Naive B cell (primary cell): Measurements from ENCODE around the gene MRPL36. TPM values are rescaled to one million over a fixed set of nuclear protein-coding genes. Genes with fewer than 3 reads are reported as not detected.
A peak's percentile ranks its signal among the peaks of the same experiment; 100 is the strongest.
"Not testable (repeated sequence)": the region's sequence is repeated elsewhere in the genome, so short reads cannot be mapped to it uniquely, and the experiment has no call there.

Experiments
- ATAC-seq, 2 donors: fragments of 150-1000 bp; cut with Tn5 transposase; 2 replicates each; pipeline ENCODE4 v1.10.0; 2021; ENCODE audit warnings: low read depth in 2 of 2, mild to moderate bottlenecking in 2 of 2, moderate library complexity in 2 of 2
- DNase-seq: peaks from one replicate; pipeline ENCODE4 v3.0.0; 2022
- H3K27ac Mint-ChIP-seq, 6 donors: one replicate each; pipeline ENCODE4 v1.8.0; 2020 to 2022; ENCODE audit warnings: mild to moderate bottlenecking in 6 of 6, mixed read lengths in 6 of 6, moderate library complexity in 5 of 6, inconsistent platforms in 2 of 6
- H3K27me3 Mint-ChIP-seq, 3 donors: one replicate each; pipeline ENCODE4 v1.8.0; 2021 to 2022; ENCODE audit warnings: mixed read lengths in 3 of 3, mild to moderate bottlenecking in 1 of 3
- H3K36me3 Mint-ChIP-seq, 2 donors: one replicate each; pipeline ENCODE4 v1.8.0; 2020 to 2022; ENCODE audit warnings: mixed read lengths in 2 of 2, inconsistent platforms in 1 of 2, mild to moderate bottlenecking in 1 of 2
- H3K4me1 Mint-ChIP-seq, 3 donors: one replicate each; pipeline ENCODE4 v1.8.0; 2020 to 2022; ENCODE audit warnings: mixed read lengths in 3 of 3, inconsistent platforms in 1 of 3, mild to moderate bottlenecking in 1 of 3, moderate library complexity in 1 of 3
- H3K4me3 Mint-ChIP-seq, 8 donors: one replicate each; pipeline ENCODE4 v1.8.0; 2020 to 2022; ENCODE audit warnings: mild to moderate bottlenecking in 8 of 8, mixed read lengths in 8 of 8, moderate library complexity in 8 of 8, inconsistent platforms in 2 of 8
- H3K9me3 Mint-ChIP-seq, 7 donors: one replicate each; pipeline ENCODE4 v1.8.0; 2020 to 2022; ENCODE audit warnings: mixed read lengths in 7 of 7, mild to moderate bottlenecking in 5 of 7, inconsistent platforms in 2 of 7, moderate library complexity in 1 of 7
- polyA plus RNA-seq, 6 donors: library from polyadenylated mRNA; unstranded; fragments of 300-500 nt; fragmentation: Illumina TruSeq; gene quantifications; one replicate each; pipeline ENCODE4 v1.2.3, GENCODE V29; 2021; ENCODE audit warnings: low read depth in 6 of 6

MRPL36 gene
- polyA plus RNA-seq, 6 donors from 2014 or later = 52.1 to 105 (median 63.1) TPM

DNA sequence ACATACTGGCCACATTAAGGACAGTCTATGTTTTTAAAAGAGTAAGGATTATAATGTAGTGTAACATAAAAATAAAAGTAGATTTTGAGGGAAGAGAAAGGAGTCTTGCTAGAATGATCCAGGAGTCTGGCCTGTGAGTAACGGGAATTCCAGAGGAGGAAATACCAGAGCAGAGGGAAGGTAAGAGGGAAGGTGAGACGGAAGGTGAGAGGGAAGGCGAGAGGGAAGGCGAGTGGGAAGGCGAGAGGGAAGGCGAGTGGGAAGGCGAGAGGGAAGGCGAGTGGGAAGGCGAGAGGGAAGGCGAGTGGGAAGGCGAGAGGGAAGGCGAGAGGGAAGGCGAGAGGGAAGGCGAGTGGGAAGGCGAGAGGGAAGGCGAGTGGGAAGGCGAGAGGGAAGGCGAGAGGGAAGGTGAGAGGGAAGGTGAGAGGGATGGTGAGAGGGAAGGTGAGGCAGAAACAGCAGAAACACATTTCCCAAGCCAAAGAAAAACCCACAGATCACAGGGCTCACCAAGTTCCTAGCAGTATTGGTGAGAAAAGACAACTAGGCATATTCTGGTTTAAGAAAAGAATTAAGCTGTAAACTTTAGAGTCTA is 17.0 kb upstream of the MRPL36 start:
- Mint-ChIP-seq H3K36me3 (peaks cover 42 to 73% of the 10 kb centered on the region in 2 donors), H3K4me1 (peaks cover 0 to 17% (median 12%) of the 10 kb centered on the region in 3 donors), H3K27ac (peak overlapping the region in 3 of 6 donors; percentile 54 to 89 (median 80))
- not testable (repeated sequence) for H3K27me3 Mint-ChIP-seq, H3K9me3 Mint-ChIP-seq, H3K4me3 Mint-ChIP-seq, ATAC-seq, DNase-seq

DNA sequence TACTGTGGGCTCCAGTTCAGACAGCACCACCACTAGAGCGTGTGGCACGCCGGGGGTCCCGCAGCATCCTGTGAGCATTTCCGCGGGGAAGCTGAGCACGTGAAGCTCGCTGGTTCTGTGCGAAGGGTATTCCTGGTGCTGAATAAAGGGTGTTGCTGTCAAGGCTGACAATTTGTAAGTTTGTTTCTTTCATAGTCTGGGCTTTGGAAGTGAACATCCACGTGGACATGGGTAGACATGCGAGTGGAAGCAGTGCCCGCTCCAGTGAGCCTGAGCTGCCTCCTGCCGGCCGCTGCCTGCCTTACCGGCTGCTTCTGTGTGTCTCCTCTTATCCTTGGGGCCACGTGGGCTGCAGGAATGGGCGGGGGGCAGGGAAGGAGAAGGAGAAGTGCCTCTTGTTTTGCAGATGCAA is 16.2 kb upstream of the MRPL36 start:
- no peaks in the 10 kb centered on the region for H3K27me3 Mint-ChIP-seq
- H3K9me3 Mint-ChIP-seq = no peaks in the 10 kb centered on the region
- DNase-seq (no peak), ATAC-seq (no peak)
- H3K36me3 Mint-ChIP-seq = peaks cover 40 to 70% of the 10 kb centered on the region in 2 donors
- no peak overlapping the region for H3K4me3 Mint-ChIP-seq
- H3K4me1 Mint-ChIP-seq = peaks cover 0 to 19% (median 12%) of the 10 kb centered on the region in 3 donors
- peak overlapping the region in 2 of 6 donors; percentile 54 to 80 for H3K27ac Mint-ChIP-seq

DNA sequence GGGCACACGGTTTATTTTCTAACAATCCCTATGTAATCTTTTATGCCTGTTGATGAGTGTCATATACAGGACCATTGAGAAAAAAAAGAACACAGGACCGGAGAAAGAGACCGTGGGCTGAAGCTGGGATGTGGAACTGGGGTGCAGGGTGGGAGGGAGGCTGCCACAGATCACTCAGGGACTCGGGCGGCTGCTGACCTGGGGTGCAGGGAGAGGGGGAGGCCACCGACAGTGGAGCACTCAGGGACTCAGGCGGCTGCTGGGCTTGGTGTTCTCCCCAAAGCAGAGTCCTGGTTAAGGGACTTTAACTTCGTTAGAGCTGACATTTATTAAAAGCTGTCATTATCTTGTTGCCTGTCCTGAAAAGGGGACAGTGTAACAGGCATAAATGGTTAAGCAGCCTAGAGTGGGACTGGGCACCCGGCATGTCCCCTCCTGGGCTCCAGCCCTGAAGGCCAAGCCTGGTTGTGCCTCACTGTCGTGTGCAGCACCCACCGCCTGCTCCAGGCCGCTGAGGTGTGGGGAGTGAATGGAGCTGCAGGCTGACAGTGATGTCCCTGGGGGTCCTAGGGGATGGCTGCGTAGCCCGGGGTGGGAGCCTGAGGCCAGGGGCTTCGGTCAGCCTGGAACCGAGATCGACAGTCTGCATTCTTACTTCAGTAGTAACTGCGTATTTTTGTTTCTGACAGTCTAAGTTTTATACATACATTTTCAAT is 15.6 kb upstream of the MRPL36 start:
- Mint-ChIP-seq H3K4me1 (peaks cover 0 to 19% (median 12%) of the 10 kb centered on the region in 3 donors), H3K27ac (peak overlapping the region in 2 of 6 donors; percentile 77 to 80), H3K27me3 (no peaks in the 10 kb centered on the region), H3K4me3 (no peak overlapping the region), H3K36me3 (peaks cover 41 to 67% of the 10 kb centered on the region in 2 donors), H3K9me3 (no peaks in the 10 kb centered on the region)
- DNase-seq (no peak), ATAC-seq (no peak)

DNA sequence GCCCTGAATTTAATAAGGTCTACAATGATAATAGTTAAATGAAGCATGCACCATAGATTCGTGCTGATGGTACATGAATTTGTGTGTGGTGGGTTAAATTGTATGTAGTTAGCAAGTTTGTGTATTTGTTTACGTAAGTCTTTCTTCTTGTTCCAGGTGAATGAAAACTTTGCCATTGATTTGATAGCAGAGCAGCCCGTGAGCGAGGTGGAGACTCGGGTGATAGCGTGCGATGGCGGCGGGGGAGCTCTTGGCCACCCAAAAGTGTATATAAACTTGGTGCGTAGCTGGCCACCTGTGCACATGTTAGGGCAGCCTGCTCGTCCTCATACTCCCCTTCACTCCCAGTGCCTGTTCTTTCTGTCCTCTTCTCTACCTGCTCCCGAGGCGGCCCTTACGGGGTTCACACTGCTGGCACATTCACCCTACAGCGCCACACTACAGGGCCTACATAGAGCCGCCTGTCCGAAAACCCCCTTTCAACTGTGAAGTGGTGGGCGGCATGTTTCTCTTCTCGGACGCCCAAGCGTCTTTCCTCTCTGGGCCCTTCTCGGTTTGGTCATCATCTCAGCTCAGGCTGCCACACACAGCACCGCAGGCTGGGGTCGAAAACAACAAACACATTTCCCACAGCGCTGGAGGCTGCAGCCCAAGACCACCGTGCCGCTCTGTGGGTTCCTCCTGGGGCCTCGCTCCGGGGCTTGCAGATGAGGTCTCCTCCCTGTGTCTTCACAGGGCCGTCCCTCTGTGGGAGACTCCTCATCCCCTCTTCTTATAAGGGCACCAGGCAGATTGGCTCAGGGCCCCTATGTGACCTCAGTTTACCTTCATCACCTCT is 14.8 kb upstream of the MRPL36 start:
- Mint-ChIP-seq H3K9me3 (no peaks in the 10 kb centered on the region), H3K4me1 (peaks cover 0 to 14% (median 10%) of the 10 kb centered on the region in 3 donors), H3K4me3 (no peak overlapping the region), H3K27me3 (no peaks in the 10 kb centered on the region), H3K27ac (no peak overlapping the region), H3K36me3 (peaks cover 38 to 65% of the 10 kb centered on the region in 2 donors)
- DNase-seq (no peak), ATAC-seq (no peak)

DNA sequence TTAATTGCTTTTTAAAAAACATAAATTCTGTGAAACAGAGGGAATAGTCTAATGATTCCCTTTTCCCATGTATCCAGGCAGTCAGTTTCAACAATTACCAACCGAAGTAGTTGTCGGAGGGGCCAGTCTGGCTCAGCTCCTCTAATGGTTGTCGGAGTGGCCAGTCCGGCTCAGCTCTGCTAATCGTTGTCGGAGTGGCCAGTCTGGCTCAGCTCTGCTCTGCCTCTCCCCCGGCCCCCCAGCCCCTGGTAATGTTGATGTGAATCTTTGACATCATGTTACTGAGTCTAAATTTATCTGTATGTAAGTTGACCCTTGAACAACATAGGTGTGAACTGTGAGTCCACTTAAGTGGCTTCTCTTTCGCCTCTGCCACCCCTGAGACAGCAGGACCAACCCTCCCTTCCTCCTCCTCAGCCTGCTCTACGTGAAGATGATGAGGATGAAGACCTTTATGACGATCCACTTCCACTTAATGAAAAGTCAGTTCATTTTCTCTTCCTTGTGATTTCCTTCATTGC is 11.0 kb upstream of the MRPL36 start:
- DNase-seq (no peak), ATAC-seq (no peak)
- H3K27me3 Mint-ChIP-seq = no peaks in the 10 kb centered on the region
- no peak overlapping the region for H3K4me3 Mint-ChIP-seq
- H3K9me3 Mint-ChIP-seq = no peaks in the 10 kb centered on the region
- H3K27ac Mint-ChIP-seq = no peak overlapping the region
- H3K36me3 Mint-ChIP-seq = peaks cover 31 to 46% of the 10 kb centered on the region in 2 donors
- peaks cover 8 to 17% (median 14%) of the 10 kb centered on the region in 3 donors for H3K4me1 Mint-ChIP-seq

DNA sequence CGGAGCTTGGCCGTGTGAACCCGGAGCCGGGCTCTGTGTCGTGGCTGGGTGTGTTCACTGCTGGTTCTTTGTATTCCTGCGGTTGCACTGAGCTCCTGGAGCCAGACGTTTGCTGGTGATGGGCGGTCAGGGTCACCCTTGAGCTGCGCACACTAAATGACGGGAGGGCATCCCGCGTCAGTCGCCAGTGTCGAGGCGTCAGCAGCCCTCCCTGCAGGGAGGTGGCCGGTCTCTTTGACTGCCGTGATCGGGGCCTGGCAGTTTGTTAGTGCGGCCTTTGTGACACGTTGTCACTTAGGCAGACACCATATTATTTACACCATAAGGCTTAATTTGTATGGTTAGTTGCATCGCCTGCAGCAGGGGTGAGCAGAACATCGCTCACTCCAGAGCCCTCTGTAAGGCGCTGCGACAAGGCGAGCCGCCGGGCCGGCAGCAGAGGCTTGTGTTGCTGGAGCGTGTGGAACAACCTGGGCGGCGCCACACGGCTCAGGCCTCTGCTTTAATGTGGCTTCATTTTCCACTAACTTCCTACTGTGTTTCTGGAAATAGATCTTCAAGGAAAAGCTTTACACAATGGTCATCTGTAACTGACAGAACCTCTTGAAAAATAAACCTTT is 9.9 kb upstream of the MRPL36 start:
- Mint-ChIP-seq H3K9me3 (no peaks in the 10 kb centered on the region), H3K27ac (no peak overlapping the region), H3K27me3 (no peaks in the 10 kb centered on the region), H3K4me3 (no peak overlapping the region), H3K36me3 (peaks cover 23 to 35% of the 10 kb centered on the region in 2 donors), H3K4me1 (peaks cover 14 to 19% (median 14%) of the 10 kb centered on the region in 3 donors)
- no peak for ATAC-seq
- DNase-seq = no peak

DNA sequence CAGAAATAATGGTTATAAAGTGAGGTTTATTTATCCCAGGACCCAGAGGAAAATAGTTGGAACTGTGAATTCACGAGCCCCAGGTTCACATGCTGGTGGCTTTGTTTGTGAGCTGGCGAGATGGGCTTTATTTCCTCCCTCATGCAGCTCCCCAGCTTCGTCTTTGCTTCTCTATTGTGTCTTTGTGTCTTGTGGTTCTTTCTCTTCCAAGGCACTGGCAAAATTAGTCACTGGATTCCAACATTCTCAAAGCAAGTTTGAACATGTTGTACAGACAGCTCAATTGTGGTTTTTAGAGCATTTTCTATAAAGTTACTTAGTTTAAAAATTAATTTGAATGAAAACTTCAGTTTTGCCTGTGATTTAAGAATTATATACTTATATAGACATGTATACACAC is 8.8 kb upstream of the MRPL36 start:
- no peaks in the 10 kb centered on the region for H3K27me3 Mint-ChIP-seq
- peaks cover 21 to 30% (median 24%) of the 10 kb centered on the region in 3 donors for H3K4me1 Mint-ChIP-seq
- no peak for ATAC-seq
- H3K9me3 Mint-ChIP-seq = no peaks in the 10 kb centered on the region
- DNase-seq = no peak
- no peak overlapping the region for H3K4me3 Mint-ChIP-seq
- H3K36me3 Mint-ChIP-seq = peaks cover 19 to 34% of the 10 kb centered on the region in 2 donors
- H3K27ac Mint-ChIP-seq = no peak overlapping the region

DNA sequence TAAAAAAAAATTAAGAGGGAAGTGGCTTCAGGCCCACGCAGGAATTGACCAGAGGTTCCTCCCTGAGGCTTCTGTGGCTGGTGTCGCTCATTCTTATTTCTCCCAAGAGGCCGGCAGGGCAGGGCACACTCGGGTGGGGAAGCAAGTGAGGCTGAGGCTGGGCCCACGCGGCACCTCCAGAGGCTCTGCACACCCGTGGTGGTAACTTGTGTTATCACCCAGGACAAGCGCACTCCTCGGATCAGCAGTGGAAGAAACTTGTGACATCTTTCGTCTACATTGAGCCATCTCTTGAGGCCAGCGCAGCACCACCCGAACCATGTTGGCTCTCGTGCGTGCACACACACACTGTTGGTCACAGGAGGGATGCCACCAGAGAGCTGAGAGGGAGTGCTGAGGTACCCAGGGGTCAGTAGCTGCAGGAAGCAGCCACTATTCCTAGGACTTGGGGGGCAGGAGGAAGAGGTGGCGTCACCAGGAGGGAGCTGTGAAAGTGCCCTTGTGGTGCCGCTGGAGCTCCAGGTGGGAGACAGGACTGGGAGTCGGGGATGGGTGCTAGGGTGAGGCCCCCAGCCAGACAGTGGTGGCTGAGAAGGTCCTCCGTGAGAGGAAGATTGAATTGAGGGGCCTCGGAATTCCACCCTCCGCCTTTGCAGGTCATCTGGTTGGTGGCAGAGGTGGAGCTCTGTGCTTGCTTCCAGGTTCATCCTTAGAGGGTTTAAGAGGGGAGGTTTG is 8.0 kb upstream of the MRPL36 start:
- Mint-ChIP-seq H3K27me3 (no peaks in the 10 kb centered on the region), H3K36me3 (peaks cover 19 to 34% of the 10 kb centered on the region in 2 donors), H3K4me3 (no peak overlapping the region), H3K27ac (peak overlapping the region in 1 of 6 donors; percentile 85), H3K9me3 (no peaks in the 10 kb centered on the region), H3K4me1 (peaks cover 24 to 38% (median 28%) of the 10 kb centered on the region in 3 donors)
- DNase-seq (no peak), ATAC-seq (no peak)

DNA sequence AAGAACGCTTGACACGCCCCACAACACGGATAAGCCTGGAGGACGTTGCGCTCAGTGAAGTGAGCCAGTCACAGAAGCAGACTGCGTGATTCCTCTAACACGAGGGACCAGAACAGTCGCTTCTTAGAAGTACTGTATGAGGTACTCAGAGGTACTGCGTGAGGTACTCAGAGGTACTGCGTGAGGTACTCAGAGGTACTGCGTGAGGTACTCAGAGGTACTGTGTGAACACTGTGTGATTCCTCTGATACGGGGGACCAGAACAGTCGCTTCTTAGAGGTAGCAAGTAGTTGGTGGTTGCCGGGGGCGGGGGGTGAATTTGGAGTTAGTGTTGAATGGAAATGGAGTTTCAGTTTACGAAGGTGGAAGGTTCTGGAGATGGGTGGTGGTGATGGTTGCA is 7.3 kb upstream of the MRPL36 start:
- DNase-seq (no peak), ATAC-seq (no peak)
- H3K27me3 Mint-ChIP-seq = no peaks in the 10 kb centered on the region
- peak overlapping the region in 2 of 6 donors; percentile 24 to 85 for H3K27ac Mint-ChIP-seq
- no peaks in the 10 kb centered on the region for H3K9me3 Mint-ChIP-seq
- H3K4me1 Mint-ChIP-seq = peaks cover 27 to 39% (median 30%) of the 10 kb centered on the region in 3 donors
- H3K36me3 Mint-ChIP-seq = peaks cover 19 to 34% of the 10 kb centered on the region in 2 donors
- peak overlapping the region in 1 of 8 donors; percentile 36 for H3K4me3 Mint-ChIP-seq

DNA sequence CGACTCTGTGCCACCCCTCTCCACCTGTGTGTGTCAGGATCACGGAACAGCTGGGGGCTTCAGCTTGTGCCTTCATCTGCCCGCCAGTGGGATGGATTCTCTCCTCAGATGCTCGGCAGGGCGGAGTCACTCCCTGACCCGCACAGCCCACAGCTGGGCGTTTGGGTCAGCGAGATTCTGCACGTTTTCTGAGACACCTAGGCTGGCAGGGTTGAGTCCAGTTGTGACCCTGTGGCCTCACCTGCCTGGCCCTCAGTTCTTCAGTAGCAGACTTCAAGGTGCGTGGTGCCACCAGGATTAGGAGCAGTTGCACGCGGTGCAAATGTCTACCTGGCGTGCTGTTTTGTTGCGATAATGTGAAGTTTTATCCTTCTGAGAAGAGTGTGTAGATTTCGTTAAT is 6.6 kb upstream of the MRPL36 start:
- no peak overlapping the region for H3K27ac Mint-ChIP-seq
- H3K27me3 Mint-ChIP-seq = no peaks in the 10 kb centered on the region
- no peak for DNase-seq
- ATAC-seq = no peak
- no peaks in the 10 kb centered on the region for H3K9me3 Mint-ChIP-seq
- peaks cover 28 to 35% (median 34%) of the 10 kb centered on the region in 3 donors for H3K4me1 Mint-ChIP-seq
- H3K4me3 Mint-ChIP-seq = peak overlapping the region in 1 of 8 donors; percentile 36
- peaks cover 14 to 26% of the 10 kb centered on the region in 2 donors for H3K36me3 Mint-ChIP-seq

DNA sequence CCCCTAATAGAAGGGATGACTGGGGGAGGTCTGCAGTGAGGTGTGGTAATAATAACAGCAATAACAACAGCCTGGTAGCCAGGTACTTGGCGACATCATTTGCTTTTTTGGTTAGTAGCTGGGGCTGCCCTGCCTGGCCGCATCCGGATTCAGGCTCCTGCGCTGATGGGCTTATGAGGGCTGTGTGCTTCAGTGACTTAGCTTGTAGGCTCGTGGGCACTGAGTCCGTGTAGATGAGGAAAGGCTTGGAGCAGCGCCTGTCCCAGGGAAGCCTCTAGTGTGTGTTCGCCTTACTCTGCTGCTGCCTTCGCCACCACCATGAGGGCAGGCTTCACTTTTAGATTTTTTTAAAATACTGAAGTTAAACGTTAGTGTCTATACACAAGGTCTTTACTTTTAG is 6.1 kb upstream of the MRPL36 start:
- peaks cover 31 to 40% (median 37%) of the 10 kb centered on the region in 3 donors for H3K4me1 Mint-ChIP-seq
- no peak for ATAC-seq

DNA sequence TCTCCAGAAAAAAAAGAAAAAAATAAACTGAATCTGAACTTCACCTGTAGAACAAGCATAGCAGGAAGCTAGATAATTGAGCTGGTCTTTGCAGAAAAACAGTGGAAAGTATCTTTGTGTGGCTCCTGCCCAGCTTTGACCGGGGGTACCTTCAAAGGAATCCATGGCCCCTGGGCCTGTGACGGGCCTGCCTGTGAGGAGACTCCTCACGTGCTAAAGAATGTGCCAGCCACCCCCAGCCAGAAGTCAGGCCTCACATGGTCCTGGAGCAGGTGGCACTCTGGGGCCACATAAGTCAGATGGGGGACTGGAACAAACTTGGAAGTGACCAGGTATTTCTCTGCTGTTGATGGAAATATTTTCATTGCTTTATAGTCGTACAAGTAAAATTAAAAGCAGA is 5.7 kb upstream of the MRPL36 start:
- peak overlapping the region in 2 of 6 donors; percentile 22 to 47 for H3K27ac Mint-ChIP-seq
- H3K9me3 Mint-ChIP-seq = no peaks in the 10 kb centered on the region
- ATAC-seq = no peak
- DNase-seq = no peak
- peaks cover 10 to 25% of the 10 kb centered on the region in 2 donors for H3K36me3 Mint-ChIP-seq
- H3K27me3 Mint-ChIP-seq = no peaks in the 10 kb centered on the region
- H3K4me3 Mint-ChIP-seq = peak overlapping the region in 1 of 8 donors; percentile 12
- peaks cover 35 to 44% (median 40%) of the 10 kb centered on the region in 3 donors for H3K4me1 Mint-ChIP-seq

More for the DNA sequence above, 6.1 kb upstream of the MRPL36 start:
- DNase-seq = no peak
- Mint-ChIP-seq H3K4me3 (peak overlapping the region in 1 of 8 donors; percentile 12), H3K9me3 (no peaks in the 10 kb centered on the region), H3K36me3 (peaks cover 10 to 25% of the 10 kb centered on the region in 2 donors), H3K27me3 (no peaks in the 10 kb centered on the region), H3K27ac (peak overlapping the region in 2 of 6 donors; percentile 22 to 47)
